GM18520 (cell line): ENCODE measurements around the gene MALSU1.

Experiments
- ATAC-seq: cut with Tn5 transposase; IDR thresholded peaks from one replicate; pipeline ENCODE4 v1.9.1; 2021; ENCODE audit not compliant: unreplicated experiment

The MALSU1 gene

GRCh38 chr7:23298885-23299769, at the start of gene MALSU1:
Gene MALSU1, plus strand, starts transcription at chr7:23299339. Its CDS starts 14 bp downstream, at chr7:23299353.
- peak; percentile 98 for ATAC-seq

DNA sequence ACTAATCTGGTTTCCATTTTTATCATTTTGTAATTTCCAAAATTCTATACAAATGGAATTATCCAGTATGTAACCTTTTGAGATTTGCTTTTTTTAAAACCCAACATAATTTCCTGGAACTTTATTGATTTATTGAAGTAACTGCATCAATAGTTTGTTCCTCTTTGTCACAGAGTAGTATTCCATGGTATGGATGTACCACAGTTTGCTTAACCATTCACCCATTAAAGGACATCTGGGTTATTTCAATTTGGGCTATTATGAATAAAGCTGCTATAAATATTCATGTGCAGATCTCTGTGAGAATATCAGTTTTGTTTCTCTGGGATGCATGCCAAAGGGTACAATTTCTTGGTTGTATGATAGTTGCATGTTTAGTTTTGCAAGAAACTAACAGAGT, 49.7 kb upstream of the MALSU1 start:
- no peak for ATAC-seq

DNA sequence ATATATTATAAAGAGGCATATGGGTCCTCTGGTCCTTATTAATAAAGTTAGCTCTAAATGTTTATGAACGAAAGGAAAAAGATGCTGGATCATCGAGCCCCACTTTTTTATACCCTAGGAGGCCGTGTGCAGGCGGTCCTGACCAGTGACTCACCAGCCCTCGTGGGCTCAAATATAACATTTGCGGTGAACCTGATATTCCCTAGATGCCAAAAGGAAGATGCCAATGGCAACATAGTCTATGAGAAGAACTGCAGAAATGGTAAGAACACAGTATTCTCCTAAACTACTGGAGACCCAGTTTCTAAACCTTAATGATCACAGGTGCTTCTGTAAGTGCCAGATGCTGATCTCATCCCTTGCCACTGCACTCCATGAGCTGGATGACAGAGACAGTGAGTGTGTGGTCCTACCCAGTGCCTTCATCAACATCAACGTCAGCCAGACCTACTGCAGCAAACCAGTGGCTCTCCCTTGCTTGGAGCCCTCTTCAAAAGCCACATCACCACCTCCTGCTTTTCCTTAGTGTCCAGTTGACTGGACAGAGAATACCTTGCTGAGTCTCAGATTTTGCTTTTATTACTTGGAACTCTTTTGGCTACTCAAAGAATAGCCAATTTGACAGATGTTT, 45.0 kb upstream of the MALSU1 start:
- ATAC-seq, result no peak

- ATAC-seq, result no peak
Observed at GRCh38 chr7:23256731-23257130, 42.4 kb upstream of the MALSU1 start.

DNA sequence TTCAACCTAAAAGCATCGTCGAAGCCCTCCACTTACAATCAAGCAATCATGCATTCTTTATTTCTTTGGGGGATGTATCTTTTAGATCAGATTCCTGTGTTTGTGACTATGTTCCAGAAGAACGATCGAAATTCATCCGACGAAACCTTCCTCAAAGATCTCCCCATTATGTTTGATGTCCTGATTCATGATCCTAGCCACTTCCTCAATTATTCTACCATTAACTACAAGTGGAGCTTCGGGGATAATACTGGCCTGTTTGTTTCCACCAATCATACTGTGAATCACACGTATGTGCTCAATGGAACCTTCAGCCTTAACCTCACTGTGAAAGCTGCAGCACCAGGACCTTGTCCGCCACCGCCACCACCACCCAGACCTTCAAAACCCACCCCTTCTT, 38.8 kb upstream of the MALSU1 start:
- ATAC-seq, result no peak

DNA sequence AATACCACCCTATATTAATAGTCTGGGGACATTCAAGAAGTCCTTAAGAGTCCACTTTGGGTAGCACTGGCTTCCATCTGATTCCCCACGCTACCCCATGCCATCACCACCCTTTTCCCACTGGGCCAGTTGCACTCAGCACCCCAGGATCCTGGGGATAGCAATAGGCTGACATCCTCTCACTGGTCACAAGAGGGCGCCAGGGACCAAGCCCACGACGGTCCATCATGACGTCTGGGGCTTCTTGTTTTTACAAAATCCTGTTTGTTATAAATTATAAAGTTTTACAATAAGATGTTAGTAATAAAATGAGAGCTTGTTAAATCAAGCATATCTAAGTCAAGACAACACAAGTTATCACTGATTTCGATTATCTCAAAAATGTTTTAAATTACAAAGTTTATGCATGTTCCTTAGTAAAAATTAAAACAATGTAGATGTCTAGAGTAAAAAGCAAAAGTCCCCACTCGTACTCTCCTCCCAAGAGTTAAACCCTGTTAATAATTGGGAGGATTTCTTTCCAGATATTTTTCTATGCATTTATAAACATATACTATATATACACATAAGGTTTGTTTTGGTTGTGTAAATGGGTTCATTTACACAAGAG, 37.2 kb upstream of the MALSU1 start:
- peak; percentile 56 for ATAC-seq

DNA sequence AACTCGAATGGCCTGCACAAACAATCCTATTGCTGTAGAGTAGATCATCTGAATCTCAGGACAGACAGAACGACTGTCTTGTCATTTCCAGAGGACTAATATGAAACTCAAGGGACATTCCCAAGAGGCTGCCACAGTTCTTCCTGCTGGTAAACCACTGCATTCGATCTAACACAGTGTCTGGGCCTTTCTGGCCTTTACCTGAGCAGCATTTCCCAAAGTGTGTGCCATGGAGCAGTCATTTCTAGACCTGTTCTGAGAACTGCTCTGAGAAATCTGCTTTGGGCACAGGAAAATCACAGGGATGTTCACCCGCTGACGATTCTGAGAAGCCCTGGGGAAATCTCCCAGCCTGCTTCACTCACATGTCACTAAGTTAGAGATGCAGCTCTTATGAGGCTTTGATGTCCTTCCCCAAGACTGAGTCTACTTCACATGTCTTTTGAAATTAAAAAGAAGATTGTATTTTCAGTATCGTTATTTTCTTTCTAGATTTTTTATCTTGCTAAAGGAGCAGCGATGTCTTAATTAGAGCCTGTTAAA, 34.2 kb upstream of the MALSU1 start:
- ATAC-seq, result no peak

DNA sequence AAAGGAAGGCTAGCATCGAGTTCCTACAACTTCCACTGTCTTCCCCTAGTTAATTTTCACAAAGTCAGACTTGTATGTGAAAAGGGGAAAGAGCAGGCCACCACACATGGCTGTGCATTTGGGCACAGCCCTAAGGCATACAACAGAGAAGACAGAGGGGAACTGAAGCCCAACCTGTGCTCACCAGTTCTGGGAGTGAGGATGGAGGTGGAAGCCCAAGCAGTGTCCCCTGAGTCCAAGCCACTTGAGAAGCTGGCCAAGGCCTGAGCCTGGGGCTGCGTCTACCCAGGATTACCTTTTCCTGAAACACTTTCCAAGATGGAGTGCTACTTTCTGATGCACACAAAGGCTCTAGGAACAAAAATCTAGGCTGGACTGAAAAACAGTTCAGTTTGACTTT, 32.2 kb upstream of the MALSU1 start:
- no peak for ATAC-seq

DNA sequence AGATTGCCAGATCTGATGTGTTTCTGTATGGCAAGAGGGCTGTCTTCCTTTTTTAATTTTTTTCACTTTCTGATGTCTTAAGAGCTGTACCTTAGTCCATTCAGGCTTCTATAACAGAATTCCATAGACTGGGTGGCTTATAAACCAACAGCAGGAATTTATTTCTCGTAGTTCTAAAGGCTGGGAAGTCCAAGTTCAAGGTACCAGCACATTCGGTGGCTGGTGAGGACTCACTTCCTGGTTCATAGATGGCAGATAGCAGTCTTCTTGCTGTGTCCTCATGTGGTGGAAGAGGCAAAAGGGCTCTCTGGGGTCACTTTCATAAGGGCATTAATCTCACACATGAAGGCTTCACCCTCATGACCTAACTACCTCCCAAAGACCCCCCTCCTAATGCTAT, 31.8 kb upstream of the MALSU1 start:
- no peak for ATAC-seq

DNA sequence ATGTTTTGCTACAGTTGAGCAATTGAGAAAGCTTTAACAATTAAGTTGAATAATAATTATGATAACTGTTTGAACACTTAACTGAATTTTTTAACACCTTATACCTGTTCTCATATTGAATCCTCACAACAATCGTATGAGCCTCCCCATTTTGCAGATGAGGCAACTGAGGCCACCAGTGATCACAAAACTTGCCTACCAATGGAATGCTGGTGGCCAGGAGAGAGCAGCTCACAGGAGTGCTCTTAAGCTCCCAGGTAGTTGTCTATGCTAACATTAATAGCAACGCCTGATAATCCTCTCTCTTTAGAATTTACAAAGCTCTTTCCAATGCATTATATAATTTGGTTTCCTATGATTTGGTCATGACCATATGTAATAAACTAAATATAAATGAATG, 31.0 kb upstream of the MALSU1 start:
- no peak for ATAC-seq

GRCh38 chr7:23268746-23269145, 30.4 kb upstream of the MALSU1 start:
- ATAC-seq, result no peak

- no peak for ATAC-seq
Observed at GRCh38 chr7:23272275-23272674, 26.9 kb upstream of the MALSU1 start.

GRCh38 chr7:23273141-23273599, 26.0 kb upstream of the MALSU1 start:
- ATAC-seq, result peak; percentile 85

DNA sequence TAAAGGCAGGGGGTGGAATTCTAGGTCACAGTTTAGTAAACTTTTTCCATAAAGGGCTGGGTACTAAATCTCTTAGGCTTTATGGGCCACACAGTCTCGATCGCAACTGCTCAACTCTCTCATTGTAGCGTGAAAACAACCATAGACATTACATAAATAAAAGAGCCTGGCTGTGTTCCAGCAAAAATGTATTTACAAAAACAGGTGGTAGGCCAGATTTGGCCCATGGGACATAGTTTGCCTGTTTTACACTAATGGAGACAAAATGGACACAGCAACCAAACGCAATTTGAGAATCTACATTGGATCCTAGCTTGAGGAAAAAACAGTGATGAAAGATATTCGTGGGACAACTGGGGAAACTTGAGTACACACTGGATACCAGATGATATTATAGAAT, 23.2 kb upstream of the MALSU1 start:
- ATAC-seq, result no peak

GRCh38 chr7:23276376-23276775, 22.8 kb upstream of the MALSU1 start:
- ATAC-seq, result no peak

DNA sequence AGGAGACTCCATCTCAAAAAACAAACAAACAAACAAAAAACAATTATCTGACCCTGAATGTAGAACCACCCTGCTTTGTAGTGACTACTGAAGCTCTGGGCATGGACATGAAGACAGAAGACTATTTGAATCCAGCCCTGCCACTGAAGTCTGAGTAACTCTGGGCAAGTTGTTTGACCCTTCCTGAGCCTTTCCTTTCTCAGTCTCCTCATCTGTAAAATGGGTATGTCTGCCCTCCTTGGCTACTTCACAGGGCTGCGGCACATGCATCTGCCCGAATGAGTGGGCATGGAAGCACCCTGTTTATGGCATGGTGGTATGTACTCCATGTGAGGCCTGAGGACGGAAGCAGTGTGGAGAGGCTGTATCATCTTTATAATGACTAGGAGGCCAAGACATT, 22.2 kb upstream of the MALSU1 start:
- no peak for ATAC-seq

DNA sequence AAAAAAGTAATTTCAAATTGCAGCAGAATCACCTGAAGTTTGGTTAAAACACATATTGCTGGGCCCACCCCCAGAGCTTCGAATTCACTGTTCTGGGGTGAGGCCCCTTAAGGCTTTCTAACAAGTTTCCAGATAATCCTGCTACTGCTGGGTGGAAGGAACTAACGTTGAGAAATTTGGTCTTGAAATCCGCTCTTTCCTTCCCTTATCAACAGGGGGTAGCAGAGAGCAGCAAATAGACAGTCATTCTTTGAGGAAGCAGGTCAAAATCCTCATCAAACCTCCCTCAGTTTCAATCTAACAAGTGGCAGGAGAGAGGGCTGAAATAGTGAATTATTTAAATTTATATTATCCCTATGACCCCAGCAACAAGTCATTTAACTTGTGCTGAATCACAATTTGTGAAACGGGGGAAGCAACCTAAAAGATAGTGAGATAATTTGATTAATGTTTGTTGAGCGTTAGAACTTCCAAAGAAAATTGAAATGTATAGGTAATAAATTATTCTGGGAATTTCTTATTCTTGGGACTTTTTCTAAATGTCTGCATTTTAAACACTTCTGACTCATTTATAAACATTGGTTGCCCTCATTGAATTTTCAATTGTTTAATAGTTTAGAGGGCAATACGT, 21.7 kb upstream of the MALSU1 start:
- ATAC-seq, result no peak

GRCh38 chr7:23279819-23280525, 19.2 kb upstream of the MALSU1 start:
- no peak for ATAC-seq

GRCh38 chr7:23283086-23283485, 16.1 kb upstream of the MALSU1 start:
- no peak for ATAC-seq

DNA sequence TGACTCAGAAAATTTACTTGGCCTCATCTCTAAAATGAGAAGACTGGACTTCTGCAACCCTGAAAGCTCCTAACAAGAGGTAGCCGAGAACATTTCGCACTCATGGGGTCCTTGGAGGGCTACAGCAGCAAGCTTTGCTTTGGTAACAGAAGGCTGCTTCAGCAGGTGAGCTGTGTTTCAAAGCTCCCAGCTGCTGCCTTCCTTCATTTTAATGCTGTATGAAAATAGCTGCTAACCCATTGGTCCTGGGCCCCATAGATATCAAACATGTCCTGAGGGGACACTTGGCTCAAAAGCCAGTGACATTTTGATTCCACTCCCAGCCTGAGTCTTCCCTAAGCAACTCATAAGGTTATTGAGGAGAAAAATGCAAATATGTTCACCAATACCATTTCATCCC, 14.3 kb upstream of the MALSU1 start:
- no peak for ATAC-seq
